ENCODE data around the gene ATP8A2.

GRCh38 chr13:26015271-26016125 is 643.7 kb downstream of the ATP8A2 start:
- TF ChIP-seq FOS (IDR thresholded peaks at IDR 0.05; ENCODE audit: borderline replicate concordance, extremely low read depth, insufficient read length) (no peak), CTCF (IDR thresholded peaks at IDR 0.05 in 2 of 3, conservative IDR thresholded peaks at IDR 0.05 in 1 of 3; ENCODE audit: control insufficient read depth in 2 of 3, extremely low read depth in 1 of 3, insufficient read depth in 1 of 3, low read depth in 3 of 3, low read length in 3 of 3) (no peak), RBBP5 (conservative IDR thresholded peaks at IDR 0.05) (no peak), YY1 (IDR thresholded peaks at IDR 0.05; ENCODE audit: low read depth, low read length) (no peak)

Data from GM12878 (cell line).